IPS-15b (cell line): Measurements from ENCODE around the gene ZNF396.

Source experiments
- H3K27me3 ChIP-seq: one replicate; pipeline ENCODE4 v1.6.1; 2013; ENCODE audit warnings: low read length; ENCODE audit not compliant: control insufficient read depth, insufficient read depth
- H3K36me3 ChIP-seq: one replicate; pipeline ENCODE4 v1.6.1; 2013; ENCODE audit warnings: low read length; ENCODE audit not compliant: control insufficient read depth, insufficient read depth
- H3K4me1 ChIP-seq: one replicate; pipeline ENCODE4 v1.6.1; 2013; ENCODE audit warnings: mild to moderate bottlenecking, low read length; ENCODE audit not compliant: control insufficient read depth, insufficient read depth
- H3K4me3 ChIP-seq: one replicate; pipeline ENCODE4 v1.5.1; 2013; ENCODE audit warnings: low read depth, low read length
- H3K9ac ChIP-seq: one replicate; pipeline ENCODE4 v1.6.1; 2013; ENCODE audit warnings: low read depth, mild to moderate bottlenecking, low read length
- H3K9me3 ChIP-seq: one replicate; pipeline ENCODE4 v1.6.1; 2013; ENCODE audit warnings: mild to moderate bottlenecking, low read length; ENCODE audit not compliant: control insufficient read depth, insufficient read depth

The ZNF396 gene

DNA sequence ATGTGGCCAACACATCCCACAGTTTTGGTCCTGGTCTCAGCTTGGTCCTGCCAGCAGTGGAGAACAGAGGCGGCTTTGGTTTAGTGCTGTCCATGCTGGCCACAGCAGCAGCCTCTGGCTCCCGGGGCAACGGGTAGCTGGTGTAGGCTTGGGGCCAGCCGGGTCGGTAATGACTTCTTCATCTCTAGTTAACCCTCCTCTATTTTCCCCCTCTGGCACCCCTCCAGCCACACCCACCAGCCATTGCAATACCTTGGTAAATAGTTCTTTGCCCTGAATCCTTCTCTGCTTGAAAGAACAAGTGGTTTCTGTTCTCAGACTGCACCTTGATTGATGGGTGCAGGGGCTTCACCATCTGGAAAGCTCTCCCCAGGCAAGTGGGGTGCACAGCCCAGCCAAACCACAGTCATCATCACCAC is 31.7 kb upstream of the ZNF396 start:
- Histone ChIP-seq H3K36me3 (no peaks in the 10 kb centered on the region), H3K9me3 (no peaks in the 10 kb centered on the region), H3K4me1 (no peaks in the 10 kb centered on the region), H3K27me3 (no peaks in the 10 kb centered on the region), H3K4me3 (no peak overlapping the region), H3K9ac (no peak overlapping the region)

DNA sequence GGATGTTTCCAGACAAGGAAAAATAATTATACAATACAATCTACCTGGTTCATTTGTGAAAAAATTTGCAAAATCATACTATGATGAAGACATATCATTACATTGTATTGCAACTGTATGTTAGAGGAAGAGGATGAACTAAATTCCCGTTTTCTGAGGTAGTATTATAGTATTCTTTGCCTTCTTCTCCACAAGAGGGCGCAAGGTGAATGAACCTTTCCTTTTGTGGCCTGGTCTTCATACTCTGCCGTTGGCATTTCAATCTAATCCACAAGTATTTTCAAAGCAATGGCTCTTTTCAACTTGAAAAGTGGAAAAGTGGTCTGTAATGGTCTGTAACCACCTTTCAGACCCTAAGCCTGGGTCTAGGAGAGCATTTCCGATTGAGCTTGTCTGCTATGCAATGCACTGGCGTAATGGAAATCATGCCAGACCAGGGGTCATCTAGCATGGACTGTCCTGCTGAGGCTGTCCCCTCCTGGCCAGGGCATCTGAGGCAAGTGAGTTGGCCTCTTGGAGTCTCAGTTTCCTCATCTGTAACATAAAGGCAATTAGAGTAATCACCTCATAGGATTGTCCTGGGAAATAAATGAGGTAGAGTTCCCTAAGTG is 30.8 kb upstream of the ZNF396 start:
- Histone ChIP-seq H3K9me3 (no peaks in the 10 kb centered on the region), H3K27me3 (no peaks in the 10 kb centered on the region), H3K9ac (no peak overlapping the region), H3K4me1 (no peaks in the 10 kb centered on the region), H3K4me3 (no peak overlapping the region), H3K36me3 (no peaks in the 10 kb centered on the region)

DNA sequence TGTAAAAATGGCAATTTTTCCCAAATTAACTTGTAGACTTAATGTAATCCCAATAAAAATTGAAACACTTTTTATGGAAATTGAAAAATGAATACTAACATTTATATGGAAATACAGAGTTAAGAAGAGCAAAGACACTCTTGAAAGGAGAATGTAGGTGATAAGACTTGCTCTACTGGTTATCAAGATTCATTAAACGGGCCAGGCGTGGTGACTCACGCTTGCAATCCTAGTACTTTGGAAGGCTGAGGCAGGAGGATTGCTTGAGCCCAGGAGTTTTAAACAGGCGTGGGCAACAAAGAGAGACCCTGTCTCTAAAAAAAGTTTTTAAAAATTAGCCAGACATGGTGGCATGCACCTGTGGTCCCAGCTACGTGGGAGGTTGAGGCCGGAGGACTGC is 29.5 kb upstream of the ZNF396 start:
- no peaks in the 10 kb centered on the region for H3K9me3 ChIP-seq
- H3K36me3 ChIP-seq = no peaks in the 10 kb centered on the region
- no peak overlapping the region for H3K9ac ChIP-seq
- H3K4me3 ChIP-seq = no peak overlapping the region
- H3K4me1 ChIP-seq = no peaks in the 10 kb centered on the region
- H3K27me3 ChIP-seq = no peaks in the 10 kb centered on the region

DNA sequence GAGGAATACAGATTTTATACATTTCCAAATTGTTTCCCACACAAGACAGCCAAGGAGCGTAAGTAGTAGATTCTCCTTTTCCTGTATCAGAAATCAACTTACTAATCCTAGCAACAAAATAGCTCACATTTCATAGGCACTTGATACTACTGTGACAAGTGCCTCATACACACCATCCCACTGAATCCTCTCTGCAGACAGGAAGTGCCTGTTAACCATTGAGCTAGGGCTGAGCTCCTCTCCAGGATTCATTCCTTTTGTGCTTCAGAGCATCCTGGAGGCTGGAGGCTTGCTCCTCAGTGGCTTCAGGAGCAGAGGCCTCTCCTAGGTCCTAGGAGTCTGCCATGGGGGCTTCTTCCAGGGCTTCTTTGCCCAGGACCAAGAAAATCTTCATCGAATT is 20.8 kb upstream of the ZNF396 start:
- Histone ChIP-seq H3K27me3 (no peaks in the 10 kb centered on the region), H3K9me3 (no peaks in the 10 kb centered on the region), H3K4me3 (no peak overlapping the region), H3K4me1 (no peaks in the 10 kb centered on the region), H3K36me3 (no peaks in the 10 kb centered on the region), H3K9ac (no peak overlapping the region)

DNA sequence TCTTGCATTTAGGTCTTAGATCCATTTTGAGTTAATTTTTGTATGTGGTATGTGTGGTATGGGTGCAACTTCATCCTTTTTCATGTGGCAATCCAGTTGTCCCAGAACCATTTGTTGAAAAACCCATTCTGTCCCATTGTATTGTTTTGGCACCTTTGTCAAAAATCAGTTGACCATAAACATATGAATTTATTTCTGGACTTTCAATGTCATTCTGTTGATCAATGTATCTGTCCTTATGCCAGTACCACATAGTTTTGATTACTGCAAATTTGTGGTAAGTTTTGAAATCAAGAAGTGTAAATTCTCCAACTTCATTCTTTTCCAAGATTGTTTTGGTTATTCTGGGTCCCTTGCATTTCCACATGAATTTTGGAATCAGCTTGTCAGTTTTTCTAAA is 16.6 kb upstream of the ZNF396 start:
- Histone ChIP-seq H3K9ac (no peak overlapping the region), H3K36me3 (no peaks in the 10 kb centered on the region), H3K4me3 (no peak overlapping the region), H3K4me1 (no peaks in the 10 kb centered on the region), H3K27me3 (no peaks in the 10 kb centered on the region), H3K9me3 (no peaks in the 10 kb centered on the region)

DNA sequence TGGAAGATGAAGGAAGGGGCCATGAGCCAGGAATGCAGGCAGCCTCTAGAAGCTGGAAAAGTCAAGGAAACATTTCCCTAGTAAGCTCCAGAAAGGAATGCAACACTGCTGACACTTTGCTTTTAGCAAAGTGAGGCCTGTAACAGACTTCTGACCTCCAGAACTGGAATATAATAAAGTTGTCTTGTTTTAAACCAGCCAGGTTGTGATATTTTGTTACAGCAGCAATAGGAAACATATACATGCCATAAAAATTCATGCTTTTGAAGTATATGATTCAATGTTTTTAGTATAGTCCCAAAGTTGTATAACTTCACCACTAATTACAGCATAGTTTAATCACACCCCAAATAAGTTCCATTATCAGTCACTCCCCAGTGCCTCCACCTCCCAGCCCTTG is 15.2 kb upstream of the ZNF396 start:
- no peaks in the 10 kb centered on the region for H3K36me3 ChIP-seq

DNA sequence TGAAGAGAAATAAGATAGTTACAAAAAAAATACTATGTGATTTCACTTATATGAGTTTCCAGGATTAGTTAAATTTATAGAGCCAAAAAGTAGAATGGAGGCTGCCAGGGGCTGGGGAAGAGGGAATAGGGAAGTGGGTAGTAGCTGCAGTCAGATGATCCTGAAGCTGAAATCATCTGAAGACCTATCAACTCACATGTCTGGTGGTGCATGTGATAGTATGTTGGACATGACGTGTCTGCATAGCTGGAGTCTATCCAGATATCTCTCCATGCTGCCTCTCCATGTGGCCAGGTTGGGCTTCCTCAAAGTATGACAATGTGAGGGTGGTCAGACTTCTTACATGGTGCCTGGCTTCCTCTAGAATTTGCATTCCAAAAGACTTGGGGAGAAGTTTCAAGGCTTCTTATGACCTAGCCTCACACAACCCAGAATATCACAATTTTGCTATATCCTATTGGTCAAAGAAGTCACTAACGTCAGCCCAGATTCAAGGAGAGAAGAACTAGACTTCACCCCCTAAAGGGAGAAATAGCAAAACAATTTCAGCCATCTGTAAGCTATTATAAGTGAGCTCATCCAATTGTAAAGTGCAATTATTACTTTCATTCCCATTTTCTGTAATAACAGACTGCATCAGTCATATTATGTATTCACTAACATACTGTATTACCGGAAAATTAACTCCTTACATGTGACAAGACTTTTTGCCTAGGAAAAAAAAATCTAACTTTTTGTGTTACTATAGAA is 14.0 kb upstream of the ZNF396 start:
- H3K36me3 ChIP-seq = no peaks in the 10 kb centered on the region
- H3K4me1 ChIP-seq = peaks cover 3% of the 10 kb centered on the region
- H3K4me3 ChIP-seq = no peak overlapping the region
- no peaks in the 10 kb centered on the region for H3K27me3 ChIP-seq
- no peaks in the 10 kb centered on the region for H3K9me3 ChIP-seq
- H3K9ac ChIP-seq = no peak overlapping the region

More for the DNA sequence above, 15.2 kb upstream of the ZNF396 start:
- no peak overlapping the region for H3K9ac ChIP-seq
- H3K9me3 ChIP-seq = no peaks in the 10 kb centered on the region
- H3K4me1 ChIP-seq = no peaks in the 10 kb centered on the region
- H3K27me3 ChIP-seq = no peaks in the 10 kb centered on the region
- H3K4me3 ChIP-seq = no peak overlapping the region

DNA sequence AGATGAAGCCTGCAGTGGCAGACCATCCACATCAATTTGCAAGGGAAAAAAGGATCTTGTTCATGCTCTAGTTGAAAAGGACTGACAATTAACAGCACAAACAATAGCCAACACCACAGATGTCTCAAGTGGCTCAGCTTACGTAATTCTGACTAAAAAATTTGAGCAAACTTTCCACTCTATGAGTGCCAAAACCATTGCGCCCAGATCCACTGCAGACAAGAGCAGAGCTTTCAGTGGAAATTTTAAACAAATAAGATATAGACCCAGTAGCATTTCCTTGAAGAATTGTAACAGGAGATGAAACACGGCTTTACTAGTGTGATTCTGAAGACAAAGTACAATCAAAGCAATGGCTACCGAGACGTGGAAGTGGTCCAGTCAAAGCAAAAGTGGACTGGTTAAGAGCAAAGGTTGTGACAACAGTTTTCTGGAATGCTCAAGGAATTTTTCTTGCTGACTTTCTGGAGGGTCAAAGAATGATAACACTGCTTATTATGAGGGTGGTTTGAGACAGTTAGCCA is 12.0 kb upstream of the ZNF396 start:
- Histone ChIP-seq H3K36me3 (no peaks in the 10 kb centered on the region), H3K9ac (no peak overlapping the region), H3K4me1 (peaks cover 3% of the 10 kb centered on the region)

DNA sequence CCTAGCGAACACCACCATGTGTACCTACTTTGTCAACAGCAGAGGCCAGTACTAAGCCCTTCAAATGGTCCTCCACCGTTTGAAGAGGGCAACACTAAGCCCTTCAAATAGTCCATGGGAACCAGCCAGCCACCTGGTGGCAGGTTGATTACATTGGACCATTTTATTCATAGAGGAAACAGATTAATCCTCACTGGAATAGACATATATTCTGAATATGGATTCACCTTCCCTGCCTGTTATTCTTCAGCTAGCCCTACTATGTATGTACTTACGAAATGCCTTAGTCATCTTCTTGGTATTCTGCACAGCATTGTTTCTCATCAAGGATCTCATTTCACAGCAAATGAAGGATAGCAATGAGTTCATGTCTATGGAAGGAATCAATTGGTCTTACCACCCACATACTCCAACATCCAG is 10.0 kb upstream of the ZNF396 start:
- Histone ChIP-seq H3K4me3 (no peak overlapping the region), H3K9me3 (no peaks in the 10 kb centered on the region), H3K27me3 (no peaks in the 10 kb centered on the region), H3K9ac (no peak overlapping the region), H3K36me3 (no peaks in the 10 kb centered on the region), H3K4me1 (peaks cover 3% of the 10 kb centered on the region)

More for the DNA sequence above, 12.0 kb upstream of the ZNF396 start:
- no peak overlapping the region for H3K4me3 ChIP-seq
- no peaks in the 10 kb centered on the region for H3K27me3 ChIP-seq
- no peaks in the 10 kb centered on the region for H3K9me3 ChIP-seq

DNA sequence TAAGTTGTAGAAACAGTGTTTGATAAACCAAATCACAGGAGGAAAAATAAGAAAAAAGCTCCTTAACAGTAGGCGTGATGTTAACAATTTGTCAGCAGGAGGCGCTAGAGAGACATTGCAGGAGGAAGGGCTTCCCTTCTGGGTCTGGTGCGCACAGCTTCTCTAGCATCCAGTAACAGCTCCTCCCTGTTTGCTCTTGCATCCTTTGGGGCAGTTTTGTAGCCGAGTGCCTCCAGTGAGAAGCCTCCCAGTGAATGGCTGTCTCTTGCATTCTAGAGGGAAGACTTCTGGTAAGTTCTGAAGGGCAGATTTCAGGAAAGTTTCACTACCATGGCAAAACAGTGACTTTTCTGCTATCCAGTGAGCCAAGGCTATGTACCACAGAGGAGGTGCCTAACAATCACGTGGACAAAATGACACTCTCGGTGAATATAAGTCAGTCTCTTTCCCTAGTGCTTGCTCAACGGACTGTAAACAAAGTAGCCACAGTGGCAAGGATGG is 9.5 kb upstream of the ZNF396 start:
- H3K9ac ChIP-seq = no peak overlapping the region

DNA sequence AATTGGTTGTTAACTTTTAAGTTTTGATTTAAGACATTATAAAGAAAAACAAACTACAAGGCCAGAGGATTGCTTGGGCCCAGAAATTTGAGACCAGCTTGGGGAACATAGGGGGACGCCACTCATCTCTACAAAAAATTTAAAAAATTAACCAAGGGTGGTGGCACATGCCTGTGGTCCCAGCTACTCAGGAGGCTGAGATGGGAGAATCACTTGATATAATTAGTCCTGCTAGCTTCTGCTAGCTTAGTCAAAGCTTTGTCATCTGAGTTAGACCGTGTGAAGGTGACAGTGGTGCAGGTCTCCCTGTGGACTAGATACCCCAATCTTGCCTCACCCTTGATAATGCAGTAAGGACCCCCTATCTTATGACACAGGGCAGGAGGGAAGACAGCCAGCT is 6.0 kb upstream of the ZNF396 start:
- Histone ChIP-seq H3K9me3 (no peaks in the 10 kb centered on the region), H3K4me1 (peaks cover 3% of the 10 kb centered on the region), H3K4me3 (no peak overlapping the region), H3K9ac (no peak overlapping the region), H3K27me3 (peaks cover 10% of the 10 kb centered on the region), H3K36me3 (no peaks in the 10 kb centered on the region)

More for the DNA sequence above, 9.5 kb upstream of the ZNF396 start:
- no peak overlapping the region for H3K4me3 ChIP-seq
- peaks cover 3% of the 10 kb centered on the region for H3K4me1 ChIP-seq
- no peaks in the 10 kb centered on the region for H3K9me3 ChIP-seq
- no peaks in the 10 kb centered on the region for H3K36me3 ChIP-seq
- H3K27me3 ChIP-seq = no peaks in the 10 kb centered on the region

DNA sequence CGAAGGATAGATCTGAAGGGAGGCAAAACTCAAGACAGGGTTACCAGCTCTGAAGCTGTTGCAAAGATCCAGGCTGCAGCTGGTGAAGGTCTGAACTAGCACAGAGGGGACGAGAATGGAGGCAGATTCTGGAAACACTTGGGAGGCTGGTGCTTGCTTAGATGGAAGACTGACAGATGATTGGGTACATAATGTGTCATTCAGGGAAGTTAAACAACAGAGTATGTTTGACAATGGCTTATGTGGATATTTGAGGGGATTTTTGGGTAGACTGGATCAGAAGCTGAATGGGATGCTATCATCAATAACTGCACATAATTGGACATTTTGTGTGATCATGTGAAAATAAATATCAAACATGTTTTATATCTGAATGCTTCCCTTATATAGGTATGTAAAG is 2.3 kb upstream of the ZNF396 start:
- Histone ChIP-seq H3K36me3 (no peaks in the 10 kb centered on the region), H3K9me3 (no peaks in the 10 kb centered on the region), H3K4me1 (peaks cover 5% of the 10 kb centered on the region), H3K27me3 (peaks cover 12% of the 10 kb centered on the region), H3K9ac (no peak overlapping the region), H3K4me3 (no peak overlapping the region)
